GM12878 (cell line): ENCODE data around the gene IQGAP2. TPM values are rescaled to one million over a fixed set of nuclear protein-coding genes. Genes with fewer than 3 reads are reported as not detected.

Experiments used
- ATAC-seq: fragments of 200-7000 bp; cut with Tn5 transposase; 3 replicates; pipeline ENCODE4 v1.9.1; 2020; ENCODE audit warnings: mild to moderate bottlenecking, moderate library complexity
- BruUV-seq: library from RNA; stranded (reverse); fragments of 400-500 nt; replicated peaks from 2 replicates; lab custom pipeline; 2021; lab: Mats Ljungman, UMichigan
- CTCF ChIA-PET: fragments of 300-600 bp; sonication (Branson Sonifier 250); formaldehyde crosslinking; extraction: SDS; loops from one replicate; lab custom pipeline; 2021; ENCODE audit warnings: inconsistent platforms; lab: Yijun Ruan, JAX
- POLR2A ChIA-PET: fragments of 350-600 bp; formaldehyde crosslinking; extraction: SDS; loops from one replicate; lab custom pipeline; 2021; ENCODE audit warnings: inconsistent platforms; lab: Charles Lee
- RAD21 ChIA-PET: fragments of 300-600 bp; sonication (Branson Sonifier 250); formaldehyde crosslinking; loops from one replicate; lab custom pipeline; 2023; ENCODE audit warnings: antibody characterized with exemption; ENCODE audit not compliant: unreplicated experiment; lab: Charles Lee
- SMC1A ChIA-PET: fragments of 300-600 bp; sonication (Branson Sonifier 250); formaldehyde crosslinking; loops from one replicate; lab custom pipeline; 2023; ENCODE audit not compliant: unreplicated experiment, uncharacterized antibody; lab: Charles Lee
- DNase-seq: peaks from one replicate; pipeline ENCODE4 v3.0.0-alpha.2; 2011; ENCODE audit warnings: low read depth, low spot score
- FAIRE-seq: peaks from 3 replicates; lab custom pipeline; 2011; peaks lifted over from hg19 to GRCh38; lab: Jason Lieb, UNC
- H2AFZ ChIP-seq: 2 replicates; pipeline ENCODE4 v1.6.0; 2011; ENCODE audit warnings: low read depth, low read length, control low read depth; ENCODE audit not compliant: control insufficient read depth
- H3K27ac ChIP-seq: 2 replicates; pipeline ENCODE4 v1.5.1; 2011; ENCODE audit warnings: control low read depth; ENCODE audit not compliant: control insufficient read depth, insufficient read depth
- H3K27me3 ChIP-seq, 2 experiments: replicated peaks in 1 of 2; 2 replicates each; pipeline versions ENCODE4 v1.6.0 to v1.6.1; 2011; ENCODE audit warnings: low read length in 1 of 2; ENCODE audit not compliant: control insufficient read depth in 2 of 2, insufficient read depth in 2 of 2
- H3K36me3 ChIP-seq, 2 experiments: 2 replicates each; pipeline ENCODE4 v1.5.1; 2011; ENCODE audit warnings: low read length in 1 of 2; ENCODE audit not compliant: control insufficient read depth in 2 of 2, insufficient read depth in 2 of 2
- H3K4me1 ChIP-seq: 2 replicates; pipeline ENCODE4 v1.6.1; 2011; ENCODE audit warnings: mild to moderate bottlenecking, low read length, moderate library complexity, mixed read lengths; ENCODE audit not compliant: control insufficient read depth, insufficient read depth
- H3K4me2 ChIP-seq: 2 replicates; pipeline ENCODE4 v1.6.0; 2011; ENCODE audit warnings: control low read depth; ENCODE audit not compliant: control insufficient read depth, insufficient read depth
- H3K4me3 ChIP-seq: fragments of 200-600 bp; sonication (generic); 2 replicates; pipeline ENCODE4 v1.5.1; 2016
- H3K79me2 ChIP-seq: 2 replicates; pipeline ENCODE4 v1.6.0; 2011; ENCODE audit warnings: low read length; ENCODE audit not compliant: control insufficient read depth, insufficient read depth
- H3K9ac ChIP-seq: 2 replicates; pipeline ENCODE4 v1.8.0; 2011; ENCODE audit warnings: low read length, control low read depth, mixed read lengths; ENCODE audit not compliant: control insufficient read depth, insufficient read depth
- H3K9me3 ChIP-seq: replicated peaks from 3 replicates; pipeline ENCODE4 v1.5.1; 2011; ENCODE audit warnings: mild to moderate bottlenecking, low read length; ENCODE audit not compliant: control insufficient read depth, insufficient read depth
- H4K20me1 ChIP-seq: 2 replicates; pipeline ENCODE4 v1.6.0; 2011; ENCODE audit not compliant: control insufficient read depth, insufficient read depth
- BHLHE40 ChIP-seq, 2 experiments: fragments of 450-650 bp in 1 of 2; IDR thresholded peaks; 2 replicates each; pipeline ENCODE4 v1.6.1; 2011 to 2017; ENCODE audit warnings: low read depth in 2 of 2, borderline replicate concordance in 1 of 2, improper control_type of control experiment in 1 of 2, low read length in 1 of 2, mild to moderate bottlenecking in 1 of 2
- GABPA ChIP-seq: IDR thresholded peaks from 2 replicates; pipeline ENCODE4 v1.6.1; 2014; ENCODE audit warnings: antibody characterized with exemption, low read depth, mild to moderate bottlenecking, inconsistent platforms
- IKZF1 ChIP-seq: fragments of 450-650 bp; conservative IDR thresholded peaks from 2 replicates; pipeline ENCODE4 v1.6.1; 2017; ENCODE audit warnings: antibody characterized with exemption, mild to moderate bottlenecking
- NFIC ChIP-seq: IDR thresholded peaks from 2 replicates; pipeline ENCODE4 v1.6.1; 2012; ENCODE audit warnings: low read depth, mild to moderate bottlenecking, inconsistent platforms, low read length, moderate library complexity
- NR2C1 ChIP-seq: fragments of 450-650 bp; IDR thresholded peaks from 2 replicates; pipeline ENCODE4 v1.6.1; 2017; ENCODE audit warnings: antibody characterized with exemption, mild to moderate bottlenecking, moderate library complexity
- NRF1 ChIP-seq: conservative IDR thresholded peaks from 2 replicates; pipeline ENCODE4 v1.6.1; 2011; ENCODE audit warnings: mild to moderate bottlenecking, low read depth, low read length, improper control_type of control experiment
- PAX8 ChIP-seq: fragments of 450-650 bp; IDR thresholded peaks from 2 replicates; pipeline ENCODE4 v1.6.1; 2017; ENCODE audit warnings: mild to moderate bottlenecking, moderate library complexity
- PBX3 ChIP-seq: IDR thresholded peaks from 2 replicates; pipeline ENCODE4 v1.6.1; 2011; ENCODE audit warnings: mild to moderate bottlenecking, low read depth, low read length, moderate library complexity; ENCODE audit not compliant: insufficient replicate concordance
- POU2F2 ChIP-seq: IDR thresholded peaks from 3 replicates; pipeline ENCODE4 v1.6.1; 2011; ENCODE audit warnings: low read depth, mild to moderate bottlenecking, low read length, borderline replicate concordance
- RB1 ChIP-seq: fragments of 450-650 bp; formaldehyde crosslinking; IDR thresholded peaks from 2 replicates; pipeline ENCODE4 v1.6.1; 2017; ENCODE audit warnings: mild to moderate bottlenecking, borderline replicate concordance
- SRF ChIP-seq, 2 experiments: IDR thresholded peaks; 2 replicates each; pipeline ENCODE4 v1.6.1; 2011; ENCODE audit warnings: low read depth in 2 of 2, low read length in 2 of 2, mild to moderate bottlenecking in 1 of 2, moderate library complexity in 1 of 2
- WGBS: methylation state at CpG from one replicate; pipeline ENCODE4 v1.1.6; 2016; ENCODE audit warnings: low lambda C conversion rate; ENCODE audit not compliant: insufficient replicate concordance, insufficient coverage; ENCODE audit errors: missing lambda C conversion rate; 5-methylcytosine and 5-hydroxymethylcytosine counted together
- in situ Hi-C: fragments of 300-500 bp; cut with MboI; formaldehyde crosslinking; loops from 9 replicates; pipeline ENCODE4 v1.14.3; 2018; ENCODE audit warnings: mixed read lengths
- intact Hi-C: fragments of 100-400 bp; cut with micrococcal nuclease; formaldehyde crosslinking; loops from one replicate; pipeline ENCODE4 v1.14.2; 2022; ENCODE audit not compliant: unreplicated experiment
- polyA plus RNA-seq, 11 experiments: library from polyadenylated mRNA; depleted of rRNA in 4 of 11; unstranded in 6 of 11; stranded (reverse) in 5 of 11; fragments of >200 nt; fragmentation: Nextera tagmentation in 4 of 11; fragmentation: Illumina TruSeq in 1 of 11; extraction: Ambion mirVana in 4 of 11; extraction: Trizol in 1 of 11; gene quantifications; 1 replicate in 1 of 11; 2 replicates in 10 of 11; pipeline versions ENCODE4 v1.2.1 to v1.2.3, GENCODE V29; 2011 to 2016; ENCODE audit warnings: inconsistent platforms in 2 of 11, missing spikeins in 2 of 11, low read depth in 1 of 11
- total RNA-seq, 4 experiments: library from RNA; depleted of rRNA in 3 of 4; stranded (reverse); fragments of >200 nt in 3 of 4; fragmentation: Illumina TruSeq in 1 of 4; extraction: Trizol in 1 of 4; gene quantifications; 2 replicates each; pipeline versions ENCODE4 v1.2.1 to v1.2.3, GENCODE V29; 2013 to 2021
- TF ChIP-seq, protein P1 (sequence below): fragments of 450-650 bp; IDR thresholded peaks from 2 replicates; pipeline ENCODE4 v1.6.1; 2017; ENCODE audit warnings: antibody characterized with exemption, mild to moderate bottlenecking, moderate library complexity
- TF ChIP-seq, protein P2 (sequence below), 3 experiments: IDR thresholded peaks in 2 of 3; conservative IDR thresholded peaks in 1 of 3; 2 replicates each; pipeline ENCODE4 v1.5.1; 2011; ENCODE audit warnings: low read depth in 3 of 3, low read length in 3 of 3, mild to moderate bottlenecking in 3 of 3, control low read depth in 2 of 3, moderate library complexity in 2 of 3, inconsistent platforms in 1 of 3, mixed read lengths in 1 of 3; ENCODE audit not compliant: control insufficient read depth in 2 of 3, insufficient read depth in 1 of 3; ENCODE audit errors: extremely low read depth in 1 of 3

Gene IQGAP2
- total and polyA plus RNA-seq, 10 of the 15 experiments (the other 5 are each of a cell fraction or from before 2014, with no cell fraction given): 14.5 to 41.4 (median 21.8) TPM

- no TSS peak for BruUV-seq
- Histone ChIP-seq H3K9ac (no peak overlapping the region), H3K4me2 (no peak overlapping the region), H3K4me3 (no peak overlapping the region), H3K79me2 (no peaks in the 10 kb centered on the region), H3K27ac (no peak overlapping the region), H2AFZ (no peak overlapping the region), H3K4me1 (peaks cover 3% of the 10 kb centered on the region), H3K36me3 (no peaks in the 10 kb centered on the region), H3K9me3 (no peaks in the 10 kb centered on the region), H3K27me3 (no peaks in the 10 kb centered on the region), H4K20me1 (no peaks in the 10 kb centered on the region)
- DNase-seq: no peak
- ChIA-PET CTCF (no interaction called here), RAD21 (interaction anchor here (0.6 kb wide), 1 partner anchor 500 kb away, joined by 4 read pairs; no protein-coding TSS in a partner anchor), POLR2A (no interaction called here), SMC1A (no interaction called here)
- no peak for TF ChIP-seq POU2F2
- TF ChIP-seq PBX3: no peak
- TF ChIP-seq BHLHE40 (IDR thresholded peaks at IDR 0.05; ENCODE audit: borderline replicate concordance in 1 of 2, low read depth in 2 of 2, low read length in 1 of 2): no peak
- no peak for TF ChIP-seq GABPA
- TF ChIP-seq NRF1: no peak
- TF ChIP-seq, protein P1, sequence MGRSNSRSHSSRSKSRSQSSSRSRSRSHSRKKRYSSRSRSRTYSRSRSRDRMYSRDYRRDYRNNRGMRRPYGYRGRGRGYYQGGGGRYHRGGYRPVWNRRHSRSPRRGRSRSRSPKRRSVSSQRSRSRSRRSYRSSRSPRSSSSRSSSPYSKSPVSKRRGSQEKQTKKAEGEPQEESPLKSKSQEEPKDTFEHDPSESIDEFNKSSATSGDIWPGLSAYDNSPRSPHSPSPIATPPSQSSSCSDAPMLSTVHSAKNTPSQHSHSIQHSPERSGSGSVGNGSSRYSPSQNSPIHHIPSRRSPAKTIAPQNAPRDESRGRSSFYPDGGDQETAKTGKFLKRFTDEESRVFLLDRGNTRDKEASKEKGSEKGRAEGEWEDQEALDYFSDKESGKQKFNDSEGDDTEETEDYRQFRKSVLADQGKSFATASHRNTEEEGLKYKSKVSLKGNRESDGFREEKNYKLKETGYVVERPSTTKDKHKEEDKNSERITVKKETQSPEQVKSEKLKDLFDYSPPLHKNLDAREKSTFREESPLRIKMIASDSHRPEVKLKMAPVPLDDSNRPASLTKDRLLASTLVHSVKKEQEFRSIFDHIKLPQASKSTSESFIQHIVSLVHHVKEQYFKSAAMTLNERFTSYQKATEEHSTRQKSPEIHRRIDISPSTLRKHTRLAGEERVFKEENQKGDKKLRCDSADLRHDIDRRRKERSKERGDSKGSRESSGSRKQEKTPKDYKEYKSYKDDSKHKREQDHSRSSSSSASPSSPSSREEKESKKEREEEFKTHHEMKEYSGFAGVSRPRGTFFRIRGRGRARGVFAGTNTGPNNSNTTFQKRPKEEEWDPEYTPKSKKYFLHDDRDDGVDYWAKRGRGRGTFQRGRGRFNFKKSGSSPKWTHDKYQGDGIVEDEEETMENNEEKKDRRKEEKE: no peak
- TF ChIP-seq PAX8: no peak
- TF ChIP-seq, protein P2, sequence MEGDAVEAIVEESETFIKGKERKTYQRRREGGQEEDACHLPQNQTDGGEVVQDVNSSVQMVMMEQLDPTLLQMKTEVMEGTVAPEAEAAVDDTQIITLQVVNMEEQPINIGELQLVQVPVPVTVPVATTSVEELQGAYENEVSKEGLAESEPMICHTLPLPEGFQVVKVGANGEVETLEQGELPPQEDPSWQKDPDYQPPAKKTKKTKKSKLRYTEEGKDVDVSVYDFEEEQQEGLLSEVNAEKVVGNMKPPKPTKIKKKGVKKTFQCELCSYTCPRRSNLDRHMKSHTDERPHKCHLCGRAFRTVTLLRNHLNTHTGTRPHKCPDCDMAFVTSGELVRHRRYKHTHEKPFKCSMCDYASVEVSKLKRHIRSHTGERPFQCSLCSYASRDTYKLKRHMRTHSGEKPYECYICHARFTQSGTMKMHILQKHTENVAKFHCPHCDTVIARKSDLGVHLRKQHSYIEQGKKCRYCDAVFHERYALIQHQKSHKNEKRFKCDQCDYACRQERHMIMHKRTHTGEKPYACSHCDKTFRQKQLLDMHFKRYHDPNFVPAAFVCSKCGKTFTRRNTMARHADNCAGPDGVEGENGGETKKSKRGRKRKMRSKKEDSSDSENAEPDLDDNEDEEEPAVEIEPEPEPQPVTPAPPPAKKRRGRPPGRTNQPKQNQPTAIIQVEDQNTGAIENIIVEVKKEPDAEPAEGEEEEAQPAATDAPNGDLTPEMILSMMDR (IDR thresholded peaks at IDR 0.05 in 2 of 3, conservative IDR thresholded peaks at IDR 0.05 in 1 of 3; ENCODE audit: control insufficient read depth in 2 of 3, extremely low read depth in 1 of 3, insufficient read depth in 1 of 3, low read depth in 3 of 3, low read length in 3 of 3): no peak
- TF ChIP-seq SRF (IDR thresholded peaks at IDR 0.05; ENCODE audit: low read depth in 2 of 2, low read length in 2 of 2): no peak
- TF ChIP-seq RB1: no peak
- no peak for TF ChIP-seq IKZF1
- no peak for TF ChIP-seq NFIC
- no peak for TF ChIP-seq NR2C1
- WGBS: 71% methylated on average over 2 of the region's 2 CpGs
- intact Hi-C loops: no loop called here
- FAIRE-seq: no peak
- ATAC-seq: no peak
- in situ Hi-C loops: no loop called here
Measured at GRCh38 chr5:76371960-76372322, 31.1 kb upstream of the IQGAP2 start.
